Middle frontal gyrus (tissue), 1 donor: ENCODE data around the gene RICTOR.

Source experiments
- DNase-seq: peaks from one replicate; pipeline ENCODE4 v3.0.0-alpha.2; 2015; ENCODE audit warnings: low spot score; ENCODE audit errors: extremely low spot score

The RICTOR gene

GRCh38 chr5:38940230-38940858 is 133.9 kb downstream of the RICTOR start:
- no peak for DNase-seq

- no peak for DNase-seq
Observed at GRCh38 chr5:38938973-38939372, 135.2 kb downstream of the RICTOR start.

- DNase-seq, result no peak
Observed at GRCh38 chr5:38938424-38938823, 135.8 kb downstream of the RICTOR start.

- DNase-seq, result no peak
Observed at GRCh38 chr5:38936269-38936668, 137.9 kb downstream of the RICTOR start.

GRCh38 chr5:38935437-38935836 is 138.8 kb downstream of the RICTOR start:
- no peak for DNase-seq

GRCh38 chr5:38932854-38933408 is 141.3 kb downstream of the RICTOR start:
- no peak for DNase-seq

- DNase-seq, result no peak
Observed at GRCh38 chr5:38931731-38932130, 142.5 kb downstream of the RICTOR start.

- no peak for DNase-seq
Observed at GRCh38 chr5:38929838-38930237, 144.4 kb downstream of the RICTOR start.

GRCh38 chr5:38927470-38927869 is 146.7 kb downstream of the RICTOR start:
- DNase-seq, result no peak

GRCh38 chr5:38926121-38926520 is 148.1 kb downstream of the RICTOR start:
- DNase-seq, result no peak

GRCh38 chr5:38925154-38925925 is 148.9 kb downstream of the RICTOR start:
- no peak for DNase-seq

- DNase-seq, result no peak
Observed at GRCh38 chr5:38923661-38924451, 150.3 kb downstream of the RICTOR start.

GRCh38 chr5:38922199-38922598 is 152.0 kb downstream of the RICTOR start:
- DNase-seq, result no peak

GRCh38 chr5:38921174-38921573 is 153.0 kb downstream of the RICTOR start:
- DNase-seq, result no peak

- no peak for DNase-seq
Observed at GRCh38 chr5:38916802-38917201, 157.4 kb downstream of the RICTOR start.

- DNase-seq, result no peak
Observed at GRCh38 chr5:38913714-38914113, 160.5 kb downstream of the RICTOR start.

- no peak for DNase-seq
Observed at GRCh38 chr5:38911933-38912332, 162.3 kb downstream of the RICTOR start.

GRCh38 chr5:38906503-38906902 is 167.7 kb downstream of the RICTOR start:
- DNase-seq, result no peak

- DNase-seq, result no peak
Observed at GRCh38 chr5:38905516-38905915, 168.7 kb downstream of the RICTOR start.

- no peak for DNase-seq
Observed at GRCh38 chr5:38899936-38900335, 174.3 kb downstream of the RICTOR start.

GRCh38 chr5:38896760-38897159 is 177.4 kb downstream of the RICTOR start:
- no peak for DNase-seq

- DNase-seq, result no peak
Observed at GRCh38 chr5:38892363-38892762, 181.8 kb downstream of the RICTOR start.
